ENCODE measurements around the gene SLC25A46. TPM values are rescaled to one million over a fixed set of nuclear protein-coding genes. Genes with fewer than 3 reads are reported as not detected.

Gene SLC25A46
- total RNA-seq, 1 experiment from 2014 or later = 42.1 TPM

- ChIA-PET POLR2A (ENCODE audit: unreplicated experiment) (no interaction called here), CTCF (no interaction called here)
- TF ChIP-seq CTCF (conservative IDR thresholded peaks at IDR 0.05; ENCODE audit: low read depth, low read length) = no peak
- TF ChIP-seq EZH2 (IDR thresholded peaks at IDR 0.05; ENCODE audit: low read length, unreplicated experiment) = no peak
- TF ChIP-seq EZH2phosphoT487 (IDR thresholded peaks at IDR 0.05; ENCODE audit: borderline replicate concordance, low read length) = no peak
- Histone ChIP-seq H4K20me1 (ENCODE audit: low read length) (no peaks in the 10 kb centered on the region), H3K4me1 (ENCODE audit: insufficient read depth, low read length) (no peaks in the 10 kb centered on the region), H3K9me2 (replicated peaks; ENCODE audit: low read length) (no peaks in the 10 kb centered on the region), H3F3A (ENCODE audit: low read length, unreplicated experiment) (no peaks in the 10 kb centered on the region), H3K4me2 (ENCODE audit: low read length) (no peak overlapping the region), H3K9ac (ENCODE audit: low read length) (no peak overlapping the region), H3K36me3 (ENCODE audit: low read depth, low read length) (peaks cover 8% of the 10 kb centered on the region), H3K27me3 (ENCODE audit: low read length) (no peaks in the 10 kb centered on the region), H3K79me2 (ENCODE audit: low read length) (no peaks in the 10 kb centered on the region), H3K27ac (ENCODE audit: low read length) (no peak overlapping the region), H3K9me3 (ENCODE audit: low read length) (no peaks in the 10 kb centered on the region), H2AFZ (ENCODE audit: low read length) (no peak overlapping the region), H3K4me3 (ENCODE audit: low read length) (no peak overlapping the region)
- ATAC-seq (no peak), DNase-seq (no peak)
- intact Hi-C loops (cut with micrococcal nuclease) = no loop called here
- no TSS peak for BruUV-seq (replicated peaks)
These were observed 21.4 kb downstream of the SLC25A46 start for GRCh38 chr5:110760158-110760557.

GRCh38 chr5:110768138-110768860 lies 29.5 kb downstream of the SLC25A46 start:
- H4K20me1 ChIP-seq (ENCODE audit: low read length) = no peaks in the 10 kb centered on the region
- no peak for TF ChIP-seq EZH2phosphoT487 (IDR thresholded peaks at IDR 0.05; ENCODE audit: borderline replicate concordance, low read length)
- no peak for TF ChIP-seq CTCF (conservative IDR thresholded peaks at IDR 0.05; ENCODE audit: low read depth, low read length)
- no peak for TF ChIP-seq EZH2 (IDR thresholded peaks at IDR 0.05; ENCODE audit: low read length, unreplicated experiment)
- H3K9ac ChIP-seq (ENCODE audit: low read length) = no peak overlapping the region
- no peak overlapping the region for H3K27ac ChIP-seq (ENCODE audit: low read length)
- H3K9me2 ChIP-seq (replicated peaks; ENCODE audit: low read length) = no peaks in the 10 kb centered on the region
- no peaks in the 10 kb centered on the region for H3K27me3 ChIP-seq (ENCODE audit: low read length)
- intact Hi-C loops (cut with micrococcal nuclease) = no loop called here
- H3K4me2 ChIP-seq (ENCODE audit: low read length) = no peak overlapping the region
- H3F3A ChIP-seq (ENCODE audit: low read length, unreplicated experiment) = no peaks in the 10 kb centered on the region
- BruUV-seq (replicated peaks) = no TSS peak
- H3K9me3 ChIP-seq (ENCODE audit: low read length) = no peaks in the 10 kb centered on the region
- CTCF ChIA-PET = interaction anchor here (0.6 kb wide), 1 partner anchor 97 kb away, joined by 5 read pairs; no protein-coding TSS in a partner anchor
- H2AFZ ChIP-seq (ENCODE audit: low read length) = no peak overlapping the region
- ATAC-seq = no peak
- H3K4me3 ChIP-seq (ENCODE audit: low read length) = no peak overlapping the region
- no peaks in the 10 kb centered on the region for H3K79me2 ChIP-seq (ENCODE audit: low read length)
- no peak for DNase-seq
- no peaks in the 10 kb centered on the region for H3K36me3 ChIP-seq (ENCODE audit: low read depth, low read length)
- H3K4me1 ChIP-seq (ENCODE audit: insufficient read depth, low read length) = no peaks in the 10 kb centered on the region
- POLR2A ChIA-PET (ENCODE audit: unreplicated experiment) = no interaction called here

- Histone ChIP-seq H3K4me3 (ENCODE audit: low read length) (no peak overlapping the region), H3K4me2 (ENCODE audit: low read length) (no peak overlapping the region), H3K9me3 (ENCODE audit: low read length) (no peaks in the 10 kb centered on the region), H3K79me2 (ENCODE audit: low read length) (no peaks in the 10 kb centered on the region), H3K9ac (ENCODE audit: low read length) (no peak overlapping the region), H3K9me2 (replicated peaks; ENCODE audit: low read length) (no peaks in the 10 kb centered on the region), H3K4me1 (ENCODE audit: insufficient read depth, low read length) (no peaks in the 10 kb centered on the region), H2AFZ (ENCODE audit: low read length) (no peak overlapping the region), H3F3A (ENCODE audit: low read length, unreplicated experiment) (no peaks in the 10 kb centered on the region), H3K27ac (ENCODE audit: low read length) (no peak overlapping the region), H3K27me3 (ENCODE audit: low read length) (no peaks in the 10 kb centered on the region), H4K20me1 (ENCODE audit: low read length) (no peaks in the 10 kb centered on the region), H3K36me3 (ENCODE audit: low read depth, low read length) (no peaks in the 10 kb centered on the region)
- no peak for TF ChIP-seq EZH2 (IDR thresholded peaks at IDR 0.05; ENCODE audit: low read length, unreplicated experiment)
- no peak for TF ChIP-seq EZH2phosphoT487 (IDR thresholded peaks at IDR 0.05; ENCODE audit: borderline replicate concordance, low read length)
- no peak for TF ChIP-seq CTCF (conservative IDR thresholded peaks at IDR 0.05; ENCODE audit: low read depth, low read length)
- intact Hi-C loops (cut with micrococcal nuclease) = no loop called here
- no peak for DNase-seq
- CTCF ChIA-PET = interaction anchor here (0.6 kb wide), 1 partner anchor 97 kb away, joined by 5 read pairs; no protein-coding TSS in a partner anchor
- no peak for ATAC-seq
- POLR2A ChIA-PET (ENCODE audit: unreplicated experiment) = interaction anchor here (0.6 kb wide), 1 partner anchor 140 kb away, joined by 3 read pairs; no protein-coding TSS in a partner anchor
- no TSS peak for BruUV-seq (replicated peaks)
These were observed 30.3 kb downstream of the SLC25A46 start for GRCh38 chr5:110769000-110769681.

Data from PC-3 (cell line).